GM12891 (cell line): Measurements from ENCODE around the gene RIPPLY3.

ENCODE experiments used
- PAX5 ChIP-seq: IDR thresholded peaks from 2 replicates; pipeline ENCODE4 v1.6.1; 2011; ENCODE audit warnings: low read length, moderate library complexity, mild to moderate bottlenecking; ENCODE audit not compliant: insufficient read depth, severe bottlenecking
- POLR2A ChIP-seq: IDR thresholded peaks from 2 replicates; pipeline ENCODE4 v1.6.1; 2011; ENCODE audit warnings: low read depth, low read length, control low read depth
- POLR2AphosphoS5 ChIP-seq: IDR thresholded peaks from 2 replicates; pipeline ENCODE4 v1.6.1; 2011; ENCODE audit warnings: low read depth, low read length, control low read depth
- POU2F2 ChIP-seq: IDR thresholded peaks from 2 replicates; pipeline ENCODE4 v1.6.1; 2011; ENCODE audit warnings: low read depth, mild to moderate bottlenecking, control low read depth, low read length, moderate library complexity
- SPI1 ChIP-seq: IDR thresholded peaks from 2 replicates; pipeline ENCODE4 v1.6.1; 2011; ENCODE audit warnings: low read depth, low read length, control low read depth
- TAF1 ChIP-seq: IDR thresholded peaks from 2 replicates; pipeline ENCODE4 v1.6.1; 2011; ENCODE audit warnings: low read depth, low read length, control low read depth

GRCh38 chr21:36994501-36995158, 11.9 kb upstream of the RIPPLY3 start:
- TF ChIP-seq TAF1 (no peak), POLR2A (no peak), SPI1 (no peak), POLR2AphosphoS5 (no peak), POU2F2 (no peak), PAX5 (no peak)
